IMR-90 (cell line): ENCODE results near the gene RUNX2. TPM values are rescaled to one million over a fixed set of nuclear protein-coding genes. Genes with fewer than 3 reads are reported as not detected.

Experiments used
- ATAC-seq: fragments of 200-7000 bp; cut with Tn5 transposase; 2 replicates; pipeline ENCODE4 v1.9.1; 2020; ENCODE audit warnings: low read depth, mild to moderate bottlenecking, moderate library complexity
- BruUV-seq: library from RNA; stranded (reverse); fragments of 400-500 nt; replicated peaks from 2 replicates; lab custom pipeline; 2021; lab: Mats Ljungman, UMichigan
- CTCF ChIA-PET: fragments of 300-600 bp; formaldehyde crosslinking; extraction: SDS; loops from one replicate; lab custom pipeline; 2021; ENCODE audit warnings: antibody characterized with exemption; lab: Yijun Ruan, JAX
- POLR2A ChIA-PET: fragments of 300-600 bp; sonication (Branson Sonifier 250); formaldehyde crosslinking; loops from one replicate; lab custom pipeline; 2022; ENCODE audit warnings: antibody characterized with exemption; ENCODE audit not compliant: unreplicated experiment; lab: Charles Lee
- DNase-seq: peaks from one replicate; pipeline ENCODE4 v3.0.0; 2013
- H2AFZ ChIP-seq: replicated peaks from 2 replicates; pipeline ENCODE3; 2013; ENCODE audit warnings: low read length, mild to moderate bottlenecking; ENCODE audit not compliant: poor library complexity
- H2AK5ac ChIP-seq: 2 replicates; pipeline ENCODE4 v1.6.1; 2013; ENCODE audit warnings: low read depth, low read length, inconsistent platforms
- H2AK9ac ChIP-seq: replicated peaks from 2 replicates; pipeline ENCODE3; 2013; ENCODE audit warnings: mild to moderate bottlenecking, low read depth, low read length, moderate library complexity; ENCODE audit not compliant: poor library complexity
- H2BK120ac ChIP-seq: 2 replicates; pipeline ENCODE4 v1.6.1; 2013; ENCODE audit warnings: low read depth, low read length, inconsistent platforms
- H2BK15ac ChIP-seq: 3 replicates; pipeline ENCODE4 v1.6.1; 2013; ENCODE audit warnings: low read depth, low read length, inconsistent platforms
- H2BK20ac ChIP-seq: 2 replicates; pipeline ENCODE4 v1.6.1; 2013; ENCODE audit warnings: low read depth, mild to moderate bottlenecking, inconsistent platforms, low read length, moderate library complexity
- H2BK5ac ChIP-seq: 2 replicates; pipeline ENCODE4 v1.6.1; 2013; ENCODE audit warnings: mild to moderate bottlenecking, low read depth, low read length, inconsistent platforms; ENCODE audit not compliant: poor library complexity, severe bottlenecking
- H3K14ac ChIP-seq: replicated peaks from 2 replicates; pipeline ENCODE4 v1.6.1; 2013; ENCODE audit warnings: low read depth, low read length, inconsistent platforms
- H3K18ac ChIP-seq: 2 replicates; pipeline ENCODE4 v1.6.1; 2013; ENCODE audit warnings: low read depth, low read length, control low read depth
- H3K23ac ChIP-seq: 2 replicates; pipeline ENCODE4 v1.6.1; 2013; ENCODE audit warnings: low read depth, low read length, inconsistent platforms
- H3K27ac ChIP-seq: 2 replicates; pipeline ENCODE4 v1.5.1; 2013; ENCODE audit warnings: mild to moderate bottlenecking, control low read depth, low read length; ENCODE audit not compliant: insufficient read depth
- H3K27me3 ChIP-seq: 2 replicates; pipeline ENCODE4 v1.6.1; 2013; ENCODE audit warnings: low read length; ENCODE audit not compliant: control insufficient read depth, insufficient read depth
- H3K36me3 ChIP-seq: 2 replicates; pipeline ENCODE4 v1.6.1; 2013; ENCODE audit warnings: low read length, mixed read lengths; ENCODE audit not compliant: control insufficient read depth, insufficient read depth
- H3K4ac ChIP-seq: 2 replicates; pipeline ENCODE4 v1.6.1; 2013; ENCODE audit warnings: low read depth, low read length, inconsistent platforms
- H3K4me1 ChIP-seq: 2 replicates; pipeline ENCODE4 v1.6.1; 2013; ENCODE audit warnings: low read length, mixed read lengths; ENCODE audit not compliant: control insufficient read depth, insufficient read depth
- H3K4me2 ChIP-seq: 2 replicates; pipeline ENCODE4 v1.6.1; 2013; ENCODE audit warnings: low read depth, mild to moderate bottlenecking, control low read depth, low read length, moderate library complexity
- H3K4me3 ChIP-seq: 2 replicates; pipeline ENCODE4 v1.5.1; 2013; ENCODE audit warnings: low read depth, mild to moderate bottlenecking, control low read depth, low read length, moderate library complexity; ENCODE audit not compliant: insufficient read depth
- H3K56ac ChIP-seq: 2 replicates; pipeline ENCODE4 v1.6.1; 2013; ENCODE audit warnings: low read length, inconsistent platforms; ENCODE audit not compliant: insufficient read depth; ENCODE audit errors: extremely low read depth
- H3K79me1 ChIP-seq, 2 experiments: 2 replicates each; pipeline ENCODE4 v1.6.1; 2013; ENCODE audit warnings: low read length in 2 of 2, inconsistent platforms in 1 of 2, low read depth in 1 of 2
- H3K9ac ChIP-seq: 2 replicates; pipeline ENCODE4 v1.6.1; 2013; ENCODE audit warnings: low read depth, low read length, control low read depth
- H3K9me1 ChIP-seq: 2 replicates; pipeline ENCODE4 v1.6.1; 2013; ENCODE audit warnings: low read length, inconsistent platforms; ENCODE audit not compliant: insufficient read depth
- H3K9me3 ChIP-seq: 2 replicates; pipeline ENCODE4 v1.6.1; 2013; ENCODE audit warnings: low read length; ENCODE audit not compliant: control insufficient read depth, insufficient read depth
- H4K20me1 ChIP-seq: 2 replicates; pipeline ENCODE4 v1.6.1; 2013; ENCODE audit warnings: low read length, inconsistent platforms; ENCODE audit not compliant: insufficient read depth
- H4K5ac ChIP-seq: 2 replicates; pipeline ENCODE4 v1.6.1; 2013; ENCODE audit warnings: mild to moderate bottlenecking, low read depth, low read length, control low read depth
- H4K8ac ChIP-seq, 2 experiments: 2 replicates each; pipeline ENCODE4 v1.6.1; 2013; ENCODE audit warnings: low read depth in 2 of 2, low read length in 2 of 2, control low read depth in 1 of 2, inconsistent platforms in 1 of 2
- H4K91ac ChIP-seq: 2 replicates; pipeline ENCODE4 v1.6.1; 2013; ENCODE audit warnings: low read depth, low read length, inconsistent platforms; ENCODE audit not compliant: insufficient read depth
- BHLHE40 ChIP-seq: fragments of 150-350 bp; IDR thresholded peaks from 2 replicates; pipeline ENCODE4 v1.6.1; 2016; ENCODE audit warnings: mild to moderate bottlenecking, low read depth, low read length
- CEBPB ChIP-seq: IDR thresholded peaks from 2 replicates; pipeline ENCODE4 v1.6.1; 2012; ENCODE audit warnings: low read depth, low read length, improper control_type of control experiment
- CHD1 ChIP-seq: IDR thresholded peaks from 2 replicates; pipeline ENCODE4 v1.6.1; 2012; ENCODE audit warnings: low read depth, low read length, improper control_type of control experiment
- CTCF ChIP-seq: conservative IDR thresholded peaks from 2 replicates; pipeline ENCODE4 v1.5.1; 2012; ENCODE audit warnings: mild to moderate bottlenecking, low read depth, low read length, improper control_type of control experiment
- ELK1 ChIP-seq: fragments of 150-350 bp; IDR thresholded peaks from 2 replicates; pipeline ENCODE4 v1.6.1; 2016; ENCODE audit warnings: low read depth, mild to moderate bottlenecking, low read length, moderate library complexity, borderline replicate concordance
- FOS ChIP-seq: fragments of 150-350 bp; IDR thresholded peaks from 2 replicates; pipeline ENCODE4 v1.6.1; 2016; ENCODE audit warnings: low read depth, low read length
- MAFK ChIP-seq: IDR thresholded peaks from 2 replicates; pipeline ENCODE4 v1.6.1; 2012; ENCODE audit warnings: low read depth, low read length, improper control_type of control experiment
- MAZ ChIP-seq: IDR thresholded peaks from 2 replicates; pipeline ENCODE4 v1.6.1; 2012; ENCODE audit warnings: low read depth, mild to moderate bottlenecking, low read length, improper control_type of control experiment, moderate library complexity, borderline replicate concordance
- MXI1 ChIP-seq: IDR thresholded peaks from 2 replicates; pipeline ENCODE4 v1.6.1; 2012; ENCODE audit warnings: low read depth, mild to moderate bottlenecking, low read length, moderate library complexity, borderline replicate concordance
- NFE2L2 ChIP-seq: fragments of 150-350 bp; IDR thresholded peaks from 2 replicates; pipeline ENCODE4 v1.6.1; 2016; ENCODE audit warnings: low read depth, mild to moderate bottlenecking, low read length
- POLR2A ChIP-seq: IDR thresholded peaks from 2 replicates; pipeline ENCODE4 v1.6.1; 2012; ENCODE audit warnings: mild to moderate bottlenecking, low read depth, low read length
- RAD21 ChIP-seq: IDR thresholded peaks from 2 replicates; pipeline ENCODE4 v1.6.1; 2012; ENCODE audit warnings: low read length, improper control_type of control experiment
- RCOR1 ChIP-seq: IDR thresholded peaks from 2 replicates; pipeline ENCODE4 v1.6.1; 2012; ENCODE audit warnings: mild to moderate bottlenecking, low read length, improper control_type of control experiment; ENCODE audit not compliant: insufficient replicate concordance
- RFX5 ChIP-seq: IDR thresholded peaks from 2 replicates; pipeline ENCODE4 v1.8.0; 2012; ENCODE audit warnings: low read depth, mild to moderate bottlenecking, low read length, moderate library complexity
- SMC3 ChIP-seq: fragments of 150-350 bp; IDR thresholded peaks from 2 replicates; pipeline ENCODE4 v1.6.1; 2016; ENCODE audit warnings: low read depth, mild to moderate bottlenecking, antibody characterized with exemption, low read length, moderate library complexity
- USF2 ChIP-seq: fragments of 150-350 bp; IDR thresholded peaks from 2 replicates; pipeline ENCODE4 v1.6.1; 2017; ENCODE audit warnings: mild to moderate bottlenecking, antibody characterized with exemption, low read length, low read depth
- WGBS, 2 experiments: methylation state at CpG; one replicate each; pipeline versions ENCODE4 v1.1.5 to v1.1.7; 2013; ENCODE audit warnings: missing lambda C conversion rate in 2 of 2; ENCODE audit not compliant: insufficient read length in 1 of 2; ENCODE audit errors: extremely low coverage in 2 of 2; 5-methylcytosine and 5-hydroxymethylcytosine counted together
- dilution Hi-C: fragments of 300-500 bp; cut with HindIII; formaldehyde crosslinking; loops from one replicate; pipeline ENCODE4 v1.14.3; 2018; ENCODE audit warnings: low sequenced_read_pairs; ENCODE audit not compliant: unreplicated experiment
- in situ Hi-C: fragments of 300-500 bp; cut with MboI; formaldehyde crosslinking; loops from 3 replicates; pipeline ENCODE4 v1.14.3; 2019; ENCODE audit warnings: low sequenced_read_pairs, inconsistent platforms, mixed read lengths
- intact Hi-C: fragments of 100-400 bp; cut with micrococcal nuclease; formaldehyde crosslinking; loops from 2 replicates; pipeline ENCODE4 v1.10.0; 2022
- polyA plus RNA-seq, 3 experiments: library from polyadenylated mRNA; depleted of rRNA; stranded (reverse); fragments of >200 nt; gene quantifications; 2 replicates each; pipeline ENCODE4 v1.2.3, GENCODE V29; 2012; ENCODE audit warnings: low replicate concordance in 1 of 3
- total RNA-seq: library from RNA; depleted of rRNA; stranded (reverse); fragments of >200 nt; gene quantifications from 2 replicates; pipeline ENCODE4 v1.2.3, GENCODE V29; 2012

The RUNX2 gene
- total and polyA plus RNA-seq, 2 of the 4 experiments (the other 2 are of a cell fraction) = 2.3 to 4.7 TPM

GRCh38 chr6:45698046-45698445 is 369.9 kb downstream of the RUNX2 start:
- BruUV-seq = no TSS peak
- dilution Hi-C loops (no loop called here), intact Hi-C loops (loop anchor here (5.0 kb wide), 1 partner anchor 41 kb away; no protein-coding TSS in a partner anchor), in situ Hi-C loops (no loop called here)
- Histone ChIP-seq H4K20me1 (no peaks in the 10 kb centered on the region), H3K18ac (peak overlapping the region; percentile 50), H2AFZ (peak overlapping the region; percentile 58), H2AK9ac (peak overlapping the region; percentile 56), H3K79me1 (no peaks in the 10 kb centered on the region), H4K91ac (peak overlapping the region; percentile 94), H3K9me3 (no peaks in the 10 kb centered on the region), H3K4me2 (no peak overlapping the region), H2BK20ac (peak overlapping the region; percentile 96), H3K4me1 (peaks cover 13% of the 10 kb centered on the region), H3K56ac (peak overlapping the region; percentile 86; the same call in 1 of the 2 replicates), H3K23ac (peak overlapping the region; percentile 74), H3K9ac (no peak overlapping the region), H3K4ac (peak overlapping the region; percentile 96), H3K27me3 (no peaks in the 10 kb centered on the region), H2BK120ac (peak overlapping the region; percentile 96), H2BK15ac (peak overlapping the region; percentile 95; the same call in 2 of the 3 replicates), H3K36me3 (no peaks in the 10 kb centered on the region), H2BK5ac (peak overlapping the region; percentile 53), H3K4me3 (no peak overlapping the region), H4K8ac (peak overlapping the region; percentile 37 to 62; a peak in 3 of 4 replicates), H3K9me1 (peaks cover 20% of the 10 kb centered on the region), H3K14ac (peak overlapping the region; percentile 72), H4K5ac (peak overlapping the region; percentile 40), H2AK5ac (peak overlapping the region; percentile 96), H3K27ac (peak overlapping the region; percentile 35)
- no CpG with 5 or more reads among the region's 2 CpGs for WGBS, 2 experiments
- ATAC-seq (peak; percentile 33), DNase-seq (no peak)
- TF ChIP-seq MXI1 (no peak), ELK1 (no peak), FOS (no peak), MAZ (no peak), CEBPB (no peak), NFE2L2 (no peak), RCOR1 (no peak), CTCF (no peak), BHLHE40 (no peak), POLR2A (no peak), SMC3 (no peak), MAFK (no peak), RFX5 (no peak), USF2 (no peak), CHD1 (no peak), RAD21 (no peak)
- CTCF ChIA-PET = interaction anchor here (0.6 to 1.5 kb wide), 3 partner anchors 9 to 22 kb away, joined by 4 to 5 read pairs (median 5); no protein-coding TSS in a partner anchor
- POLR2A ChIA-PET = interaction anchor here (1.4 kb wide), 1 partner anchor 72 kb away, joined by 3 read pairs; no protein-coding TSS in a partner anchor
